Measurements from ENCODE around the gene HS3ST2. TPM values are rescaled to one million over a fixed set of nuclear protein-coding genes. Genes with fewer than 3 reads are reported as not detected.
"Not testable (repeated sequence)": the region's sequence is repeated elsewhere in the genome, so short reads cannot be mapped to it uniquely, and the experiment has no call there.

HS3ST2 gene
- polyA plus RNA-seq, 1 donor, result 0.11 TPM

GRCh38 chr16:22813223-22813947, 577 bp upstream of the HS3ST2 start:
- DNase-seq (ENCODE audit: low read depth), result no peak

- DNase-seq (ENCODE audit: low read depth), result no peak
Observed at GRCh38 chr16:22814711-22815105, 746 bp downstream of the HS3ST2 start.

GRCh38 chr16:22815863-22816262, 1.9 kb downstream of the HS3ST2 start:
- no peak for DNase-seq (ENCODE audit: low read depth)

- no peak for DNase-seq (ENCODE audit: low read depth)
Observed at GRCh38 chr16:22816475-22816874, 2.5 kb downstream of the HS3ST2 start.

GRCh38 chr16:22818736-22819135, 4.8 kb downstream of the HS3ST2 start:
- not testable (repeated sequence) for DNase-seq (ENCODE audit: low read depth)

GRCh38 chr16:22838681-22839080, 24.7 kb downstream of the HS3ST2 start:
- DNase-seq (ENCODE audit: low read depth), result no peak

- not testable (repeated sequence) for DNase-seq (ENCODE audit: low read depth)
Observed at GRCh38 chr16:22842031-22842430, 28.1 kb downstream of the HS3ST2 start.

GRCh38 chr16:22843122-22843521, 29.2 kb downstream of the HS3ST2 start:
- DNase-seq (ENCODE audit: low read depth), result no peak

- no peak for DNase-seq (ENCODE audit: low read depth)
Observed at GRCh38 chr16:22843856-22844255, 29.9 kb downstream of the HS3ST2 start.

- no peak for DNase-seq (ENCODE audit: low read depth)
Observed at GRCh38 chr16:22844416-22844815, 30.5 kb downstream of the HS3ST2 start.

GRCh38 chr16:22847100-22847499, 33.1 kb downstream of the HS3ST2 start:
- DNase-seq (ENCODE audit: low read depth), result no peak

GRCh38 chr16:22847690-22848089, 33.7 kb downstream of the HS3ST2 start:
- no peak for DNase-seq (ENCODE audit: low read depth)

- DNase-seq (ENCODE audit: low read depth), result no peak
Observed at GRCh38 chr16:22848451-22848850, 34.5 kb downstream of the HS3ST2 start.

GRCh38 chr16:22849517-22849916, 35.6 kb downstream of the HS3ST2 start:
- DNase-seq (ENCODE audit: low read depth), result no peak

- DNase-seq (ENCODE audit: low read depth), result no peak
Observed at GRCh38 chr16:22855231-22855630, 41.3 kb downstream of the HS3ST2 start.

- DNase-seq (ENCODE audit: low read depth), result peak; percentile 5
Observed at GRCh38 chr16:22857296-22858025, 43.5 kb downstream of the HS3ST2 start.

GRCh38 chr16:22859925-22860324, 46.0 kb downstream of the HS3ST2 start:
- DNase-seq (ENCODE audit: low read depth), result no peak

- DNase-seq (ENCODE audit: low read depth), result no peak
Observed at GRCh38 chr16:22861580-22861979, 47.6 kb downstream of the HS3ST2 start.

GRCh38 chr16:22862046-22862445, 48.1 kb downstream of the HS3ST2 start:
- DNase-seq (ENCODE audit: low read depth), result no peak

GRCh38 chr16:22864375-22864774, 50.4 kb downstream of the HS3ST2 start:
- DNase-seq (ENCODE audit: low read depth), result no peak

GRCh38 chr16:22868593-22869224, 54.7 kb downstream of the HS3ST2 start:
- DNase-seq (ENCODE audit: low read depth), result no peak

GRCh38 chr16:22871861-22872260, 57.9 kb downstream of the HS3ST2 start:
- no peak for DNase-seq (ENCODE audit: low read depth)

GRCh38 chr16:22874394-22874793, 60.4 kb downstream of the HS3ST2 start:
- DNase-seq (ENCODE audit: low read depth), result no peak

All from forelimb muscle (tissue), 1 donor.